ENCODE results near the gene CENPP.

CENPP gene

DNA sequence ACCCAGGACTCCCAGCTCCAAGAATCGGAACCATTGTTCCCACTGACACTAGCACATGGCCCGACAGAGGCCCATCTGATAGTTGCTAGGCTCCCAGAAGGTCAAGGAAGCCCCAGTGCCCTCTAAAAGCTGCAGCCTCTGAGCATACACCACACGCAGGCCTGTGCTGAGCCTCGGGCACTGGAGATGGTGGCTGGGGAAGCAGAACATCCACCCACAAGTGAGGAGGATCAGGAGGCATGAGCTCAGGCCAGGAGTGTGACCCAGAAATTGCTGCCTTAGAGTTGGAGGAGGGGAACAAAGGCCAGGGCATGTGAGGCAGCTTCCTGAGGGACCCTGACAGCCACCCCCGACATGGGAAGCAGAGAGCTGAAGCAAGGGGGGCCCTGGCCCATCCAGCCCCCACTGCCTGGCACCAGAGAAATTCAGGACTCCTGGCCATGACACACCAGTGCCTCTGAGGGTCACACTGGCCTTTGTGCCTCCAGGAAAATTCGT is 322.8 kb downstream of the CENPP start:
- no peak for DNase-seq
- in situ Hi-C loops (cut with MboI; ENCODE audit: low pct_unique_long_range_greater_than_20kb, low sequenced_read_pairs), result loop anchor here (25.0 kb wide), 1 partner anchor 511 kb away; no protein-coding TSS in a partner anchor

DNA sequence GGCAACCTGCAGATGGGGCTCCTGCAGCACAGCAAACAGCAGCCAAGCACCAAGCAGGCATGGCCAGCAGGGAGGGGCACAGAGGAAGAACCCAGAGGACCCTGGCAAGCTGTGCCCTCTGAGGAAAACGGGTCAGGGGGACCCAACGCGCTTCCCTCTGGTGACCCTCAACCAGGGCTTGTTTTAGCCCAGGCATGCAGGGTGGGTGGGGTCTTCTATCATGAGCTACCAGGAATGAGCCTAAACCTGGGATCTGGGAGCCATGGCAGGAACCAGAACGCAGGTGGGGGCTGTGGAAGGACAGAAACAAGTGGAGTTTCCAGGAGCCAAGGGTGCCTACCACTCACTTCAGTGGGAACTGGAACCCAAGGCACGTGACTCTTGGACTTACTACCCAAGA is 323.3 kb downstream of the CENPP start:
- in situ Hi-C loops (cut with MboI; ENCODE audit: low pct_unique_long_range_greater_than_20kb, low sequenced_read_pairs), result loop anchor here (25.0 kb wide), 1 partner anchor 512 kb away; no protein-coding TSS in a partner anchor
- no peak for DNase-seq

DNA sequence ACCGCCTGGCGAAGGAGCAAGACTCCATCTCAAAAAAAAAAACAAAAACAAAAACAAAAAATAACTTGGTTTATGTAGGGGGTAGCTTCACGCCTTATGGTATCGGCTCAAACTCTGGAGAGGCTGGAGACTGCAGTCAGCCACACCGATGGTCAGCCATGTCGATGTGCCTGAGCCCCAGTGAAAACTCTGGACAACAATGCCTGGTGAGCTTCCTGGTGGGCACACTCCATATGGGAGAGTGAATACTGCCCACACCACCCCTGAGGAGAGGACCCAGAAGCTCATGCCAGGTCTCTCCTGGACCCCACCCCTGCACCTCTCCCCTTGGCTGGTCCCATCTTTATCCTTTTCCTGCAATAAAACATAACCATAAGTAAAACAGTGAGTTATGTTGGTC is 324.5 kb downstream of the CENPP start:
- in situ Hi-C loops (cut with MboI; ENCODE audit: low pct_unique_long_range_greater_than_20kb, low sequenced_read_pairs), result no loop called here

DNA sequence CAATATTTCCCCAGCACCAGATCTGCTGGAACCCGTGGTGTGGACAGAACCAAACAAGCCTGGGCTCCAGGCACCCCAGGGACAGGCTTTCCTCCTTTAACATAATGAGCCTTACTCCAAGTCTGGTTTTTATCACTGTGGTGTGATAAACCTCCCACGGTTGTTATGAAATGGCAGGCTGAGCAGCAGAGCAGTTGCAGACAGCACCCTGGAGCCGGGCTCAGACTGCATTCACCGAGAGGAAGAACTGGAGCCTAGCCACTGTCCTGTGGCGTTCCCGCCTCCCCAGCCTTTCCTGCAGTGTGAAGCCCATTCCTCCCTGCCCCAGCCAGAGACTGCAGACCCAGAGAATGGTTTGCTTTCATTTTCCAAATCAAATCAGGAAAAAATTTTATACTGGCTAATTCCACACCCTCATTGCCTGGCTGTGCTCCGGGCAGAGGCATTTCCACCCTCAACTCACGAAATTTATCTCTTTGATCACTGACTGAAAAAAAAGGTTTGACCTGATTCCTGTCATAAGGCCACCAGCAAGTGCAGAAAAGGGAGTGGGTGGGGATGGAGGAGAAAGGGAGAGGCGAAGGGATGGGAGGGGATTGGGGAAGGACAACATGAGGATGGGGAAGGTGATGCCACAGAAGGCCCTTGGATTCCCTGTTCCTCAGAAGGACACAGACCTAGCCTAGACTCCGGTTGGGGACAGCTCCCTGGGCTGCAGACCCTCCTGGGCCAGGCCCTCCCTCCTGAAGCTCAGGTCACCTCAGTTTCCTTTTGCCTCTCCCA is 325.3 kb downstream of the CENPP start:
- DNase-seq, result no peak
- in situ Hi-C loops (cut with MboI; ENCODE audit: low pct_unique_long_range_greater_than_20kb, low sequenced_read_pairs), result no loop called here

More for the DNA sequence above, 324.5 kb downstream of the CENPP start:
- DNase-seq, result no peak

- no peak for DNase-seq
- in situ Hi-C loops (cut with MboI; ENCODE audit: low pct_unique_long_range_greater_than_20kb, low sequenced_read_pairs), result no loop called here
Observed at GRCh38 chr9:92652461-92652860, 326.7 kb downstream of the CENPP start.

GRCh38 chr9:92654481-92655301 is 328.9 kb downstream of the CENPP start:
- in situ Hi-C loops (cut with MboI; ENCODE audit: low pct_unique_long_range_greater_than_20kb, low sequenced_read_pairs), result no loop called here
- DNase-seq, result no peak

DNA sequence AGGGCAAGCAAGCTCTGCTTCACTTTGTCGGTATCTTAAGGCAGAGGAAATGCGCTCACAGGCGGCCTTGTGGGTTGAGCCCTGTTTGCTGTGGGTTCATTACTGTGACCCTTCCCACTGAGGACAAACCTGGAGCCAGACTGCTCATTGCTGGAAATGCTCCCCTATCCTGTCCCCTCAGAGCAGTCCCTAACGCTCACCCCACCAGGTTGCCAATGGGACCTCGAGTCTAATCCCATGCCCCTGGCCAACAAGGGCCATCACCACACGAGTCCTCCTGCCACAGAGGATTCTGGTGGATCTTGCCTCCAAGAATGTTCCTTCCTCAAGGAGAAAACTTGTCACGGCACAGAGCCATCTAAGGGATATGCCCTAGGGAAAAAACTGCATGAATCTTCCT is 329.6 kb downstream of the CENPP start:
- in situ Hi-C loops (cut with MboI; ENCODE audit: low pct_unique_long_range_greater_than_20kb, low sequenced_read_pairs), result no loop called here
- DNase-seq, result no peak

DNA sequence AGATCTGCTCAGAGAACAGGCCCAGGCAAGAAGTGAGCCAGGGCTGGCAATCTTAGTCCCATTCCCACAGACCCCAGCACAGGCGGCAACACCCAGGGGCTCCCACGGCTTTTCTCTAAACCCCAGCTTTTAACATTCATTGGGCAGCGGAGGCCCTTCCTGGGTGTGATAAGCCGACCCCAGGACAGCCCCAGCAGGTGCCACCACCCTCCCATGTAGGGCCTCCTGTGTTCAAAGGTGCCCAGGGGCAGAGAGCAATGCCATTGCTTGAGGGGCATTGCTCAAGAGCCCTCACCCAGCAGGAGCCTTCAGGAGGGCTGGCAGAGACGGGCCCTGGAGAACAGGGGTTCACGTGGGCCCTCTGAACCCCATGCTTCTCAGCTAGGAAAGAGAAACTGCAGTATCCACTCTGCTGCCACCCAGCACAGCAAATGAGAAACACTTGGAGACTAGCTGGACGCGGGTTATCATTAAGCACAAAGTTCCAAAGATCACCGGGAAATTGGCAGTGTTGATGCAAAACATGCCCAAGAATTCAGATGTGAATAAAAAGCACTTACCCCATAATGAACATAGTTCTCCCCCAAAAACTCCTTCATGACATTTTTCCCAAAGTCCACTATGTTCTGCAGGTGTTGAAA is 330.3 kb downstream of the CENPP start:
- no peak for DNase-seq
- in situ Hi-C loops (cut with MboI; ENCODE audit: low pct_unique_long_range_greater_than_20kb, low sequenced_read_pairs), result no loop called here

DNA sequence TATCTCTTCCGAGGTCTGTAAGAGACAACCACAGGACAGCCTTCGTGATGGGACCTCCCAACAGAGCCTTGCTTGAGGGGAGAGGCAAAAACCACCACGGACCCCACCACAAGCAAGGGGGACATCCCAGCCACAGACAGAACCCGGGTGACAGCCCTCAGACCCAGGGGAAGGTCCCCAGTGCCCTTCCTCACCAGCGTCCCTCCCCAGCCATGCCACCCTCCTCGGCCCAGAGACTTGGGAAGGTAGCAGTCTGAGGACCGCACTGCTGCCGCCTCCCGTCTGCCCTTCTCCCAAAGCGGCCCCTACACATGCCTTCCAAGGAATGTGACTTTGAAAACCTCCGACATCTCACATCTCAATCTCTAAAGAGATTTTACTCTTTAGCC is 330.8 kb downstream of the CENPP start:
- in situ Hi-C loops (cut with MboI; ENCODE audit: low pct_unique_long_range_greater_than_20kb, low sequenced_read_pairs), result no loop called here
- DNase-seq, result no peak

GRCh38 chr9:92657296-92658094 is 331.7 kb downstream of the CENPP start:
- no peak for DNase-seq
- in situ Hi-C loops (cut with MboI; ENCODE audit: low pct_unique_long_range_greater_than_20kb, low sequenced_read_pairs), result no loop called here

DNA sequence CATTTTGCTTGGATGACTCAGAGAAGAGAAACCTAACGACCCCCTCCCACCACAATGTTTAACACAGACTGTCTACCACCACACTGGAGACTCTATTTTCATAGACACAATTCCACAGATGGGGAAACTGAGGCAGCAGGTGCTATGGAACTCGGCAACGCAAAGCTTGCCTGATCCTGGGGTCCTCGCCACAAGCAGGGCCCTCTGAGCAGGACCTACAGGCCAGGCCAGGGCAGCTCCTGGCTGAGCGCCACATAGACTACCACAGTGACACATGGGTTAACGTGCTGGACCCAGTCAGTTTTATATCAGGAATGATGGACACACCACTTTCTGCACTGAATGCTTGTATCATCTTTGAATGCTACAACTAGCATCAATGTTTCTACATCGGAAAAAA is 332.4 kb downstream of the CENPP start:
- in situ Hi-C loops (cut with MboI; ENCODE audit: low pct_unique_long_range_greater_than_20kb, low sequenced_read_pairs), result no loop called here
- no peak for DNase-seq

DNA sequence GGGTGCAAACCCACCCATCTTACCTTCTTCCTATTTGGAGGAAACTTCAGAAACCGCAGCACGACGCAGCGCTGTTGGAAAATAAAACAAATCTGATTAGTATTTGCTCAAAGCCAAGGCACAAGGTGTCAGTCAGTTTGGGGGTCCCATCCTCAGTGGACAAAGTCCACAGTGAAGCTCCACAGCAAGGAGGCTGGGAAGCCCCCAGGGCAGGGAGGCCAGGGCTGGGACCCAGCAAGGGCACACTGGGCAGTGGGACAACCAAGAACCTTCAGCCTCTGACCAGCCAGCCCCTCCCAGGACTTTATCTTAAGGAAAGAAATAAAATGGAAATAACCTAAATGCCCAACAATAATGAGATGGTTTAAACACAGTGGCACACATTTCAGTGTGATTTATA is 332.9 kb downstream of the CENPP start:
- in situ Hi-C loops (cut with MboI; ENCODE audit: low pct_unique_long_range_greater_than_20kb, low sequenced_read_pairs), result no loop called here
- no peak for DNase-seq

DNA sequence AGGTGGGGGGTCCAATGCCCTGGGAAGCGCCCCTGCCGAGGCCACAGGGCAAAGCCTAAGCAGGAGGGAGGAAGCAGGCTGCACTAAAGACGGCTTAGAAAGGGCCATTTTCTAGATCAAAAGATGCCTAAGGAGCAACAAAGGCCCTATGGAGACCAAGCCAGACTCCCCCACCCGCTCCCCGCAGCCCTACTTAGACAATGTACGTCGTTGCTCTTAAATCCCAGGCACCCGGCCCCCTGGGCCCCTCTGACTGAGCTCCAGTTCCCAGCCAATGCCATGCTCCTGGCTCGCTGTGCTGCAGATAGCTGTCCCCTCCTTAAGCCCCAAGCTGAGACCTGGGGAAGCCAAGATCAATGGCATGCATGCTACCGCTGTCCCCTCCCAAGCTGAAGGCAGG is 333.8 kb downstream of the CENPP start:
- in situ Hi-C loops (cut with MboI; ENCODE audit: low pct_unique_long_range_greater_than_20kb, low sequenced_read_pairs), result no loop called here
- no peak for DNase-seq

DNA sequence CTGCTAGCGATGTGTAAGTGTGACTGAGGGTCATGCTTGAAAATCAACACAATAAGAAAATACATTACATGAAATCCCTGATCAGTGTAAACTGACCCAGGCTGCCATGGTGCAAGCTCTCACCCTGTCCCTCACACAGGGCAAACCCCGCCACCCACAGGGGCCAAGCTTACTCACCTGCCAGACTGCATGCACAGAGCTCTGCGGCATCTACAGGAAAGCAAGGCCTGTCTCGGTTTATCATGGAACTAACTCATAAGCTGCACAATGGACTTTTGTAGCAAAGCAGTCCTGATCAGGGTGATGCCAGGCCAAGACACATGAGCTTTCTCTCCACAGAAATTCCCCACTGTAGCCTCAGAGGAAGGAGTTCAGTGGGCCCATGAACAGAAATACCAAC is 334.5 kb downstream of the CENPP start:
- DNase-seq, result no peak
- in situ Hi-C loops (cut with MboI; ENCODE audit: low pct_unique_long_range_greater_than_20kb, low sequenced_read_pairs), result no loop called here

GRCh38 chr9:92661127-92661526 is 335.4 kb downstream of the CENPP start:
- in situ Hi-C loops (cut with MboI; ENCODE audit: low pct_unique_long_range_greater_than_20kb, low sequenced_read_pairs), result no loop called here
- DNase-seq, result no peak

GRCh38 chr9:92661743-92662142 is 336.0 kb downstream of the CENPP start:
- no peak for DNase-seq
- in situ Hi-C loops (cut with MboI; ENCODE audit: low pct_unique_long_range_greater_than_20kb, low sequenced_read_pairs), result no loop called here

DNA sequence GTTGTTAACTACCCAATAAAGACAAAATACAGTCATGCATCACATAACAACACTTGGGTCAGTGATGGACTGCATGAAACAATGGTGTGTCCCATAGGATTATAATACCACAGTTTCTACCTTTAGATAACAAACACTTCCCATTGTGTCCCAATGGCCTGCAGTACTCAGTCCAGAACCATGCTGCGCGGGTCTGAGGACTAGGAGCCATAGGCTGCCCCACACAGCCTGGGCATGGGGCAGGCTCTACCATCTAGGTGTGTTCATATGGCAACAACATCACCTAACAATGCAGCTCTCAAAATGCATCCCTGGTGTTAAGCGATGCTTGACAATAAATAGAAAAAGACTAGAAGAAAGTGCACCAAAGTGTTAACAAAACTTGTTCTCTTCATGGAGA is 337.4 kb downstream of the CENPP start:
- in situ Hi-C loops (cut with MboI; ENCODE audit: low pct_unique_long_range_greater_than_20kb, low sequenced_read_pairs), result no loop called here
- DNase-seq, result no peak

GRCh38 chr9:92663951-92664350 is 338.2 kb downstream of the CENPP start:
- no peak for DNase-seq
- in situ Hi-C loops (cut with MboI; ENCODE audit: low pct_unique_long_range_greater_than_20kb, low sequenced_read_pairs), result no loop called here

Measured in KBM-7 (cell line).